HepG2 (cell line): Measurements from ENCODE around the gene BEST2. TPM values are rescaled to one million over a fixed set of nuclear protein-coding genes. Genes with fewer than 3 reads are reported as not detected.

ENCODE experiments used
- ESRRA ChIP-seq: sonication (generic); formaldehyde crosslinking; IDR thresholded peaks from 2 replicates; pipeline ENCODE4 v1.5.1; 2020; ENCODE audit warnings: mild to moderate bottlenecking, low read depth, missing genetic modification reagents
- FOXK1 ChIP-seq: sonication (generic); formaldehyde crosslinking; IDR thresholded peaks from 2 replicates; pipeline ENCODE4 v1.4.0; 2020; ENCODE audit warnings: low read depth, missing genetic modification reagents, borderline replicate concordance
- HDAC1 ChIP-seq: sonication (generic); formaldehyde crosslinking; IDR thresholded peaks from 2 replicates; pipeline ENCODE4 v1.5.1; 2020; ENCODE audit warnings: mild to moderate bottlenecking, missing genetic modification reagents
- KDM6A ChIP-seq: IDR thresholded peaks from 2 replicates; pipeline ENCODE4 v1.6.1; 2016; ENCODE audit warnings: low read depth
- LCORL ChIP-seq, 2 experiments: fragments of 450-650 bp in 1 of 2; sonication (generic) in 1 of 2; formaldehyde crosslinking in 1 of 2; IDR thresholded peaks; 2 replicates each; pipeline versions ENCODE4 v1.5.0 to v1.6.1; 2017 to 2020; ENCODE audit warnings: antibody characterized with exemption in 1 of 2, missing genetic modification reagents in 1 of 2
- MAFF ChIP-seq: IDR thresholded peaks from 2 replicates; pipeline ENCODE4 v1.6.1; 2011; ENCODE audit warnings: low read depth, low read length, improper control_type of control experiment
- MEIS1 ChIP-seq: sonication (generic); formaldehyde crosslinking; IDR thresholded peaks from 2 replicates; pipeline ENCODE4 v1.9.0; 2021; ENCODE audit warnings: mild to moderate bottlenecking, missing genetic modification reagents, moderate library complexity, borderline replicate concordance
- MYC ChIP-seq: sonication (generic); formaldehyde crosslinking; IDR thresholded peaks from 2 replicates; pipeline ENCODE4 v1.9.0; 2021; ENCODE audit warnings: missing genetic modification reagents, borderline replicate concordance
- SMAD1 ChIP-seq: sonication (generic); formaldehyde crosslinking; IDR thresholded peaks from 2 replicates; pipeline ENCODE4 v1.4.0; 2020; ENCODE audit warnings: missing genetic modification reagents, low read depth, mild to moderate bottlenecking, borderline replicate concordance
- SMYD3 ChIP-seq: sonication (generic); formaldehyde crosslinking; IDR thresholded peaks from 2 replicates; pipeline ENCODE4 v1.8.1; 2023; ENCODE audit warnings: mild to moderate bottlenecking, missing genetic modification reagents
- TP53 ChIP-seq: sonication (generic); formaldehyde crosslinking; conservative IDR thresholded peaks from 2 replicates; pipeline ENCODE4 v1.4.0; 2020; ENCODE audit warnings: missing genetic modification reagents
- ZFP36L1 ChIP-seq: sonication (generic); formaldehyde crosslinking; IDR thresholded peaks from 2 replicates; pipeline ENCODE4 v1.8.0; 2022; ENCODE audit warnings: mild to moderate bottlenecking, missing genetic modification reagents, moderate library complexity
- ZNF225 ChIP-seq: sonication (generic); formaldehyde crosslinking; IDR thresholded peaks from 2 replicates; pipeline ENCODE4 v1.4.0; 2020; ENCODE audit warnings: mild to moderate bottlenecking, missing genetic modification reagents
- ZNF547 ChIP-seq: sonication (generic); formaldehyde crosslinking; IDR thresholded peaks from 2 replicates; pipeline ENCODE4 v1.5.1; 2020; ENCODE audit warnings: mild to moderate bottlenecking, missing genetic modification reagents
- ZNF781 ChIP-seq: sonication (generic); formaldehyde crosslinking; IDR thresholded peaks from 2 replicates; pipeline ENCODE4 v1.5.1; 2020; ENCODE audit warnings: borderline replicate concordance, mild to moderate bottlenecking, missing genetic modification reagents; ENCODE audit errors: not compliant biosample characterization
- ZNF879 ChIP-seq: sonication (generic); formaldehyde crosslinking; IDR thresholded peaks from 2 replicates; pipeline ENCODE4 v1.8.1; 2023; ENCODE audit warnings: missing genetic modification reagents
- ZSCAN21 ChIP-seq: sonication (generic); formaldehyde crosslinking; IDR thresholded peaks from 2 replicates; pipeline ENCODE4 v1.8.0; 2022; ENCODE audit warnings: mild to moderate bottlenecking, missing genetic modification reagents, moderate library complexity, borderline replicate concordance
- polyA plus RNA-seq, 8 experiments: library from polyadenylated mRNA; depleted of rRNA in 3 of 8; stranded (reverse) in 7 of 8; unstranded in 1 of 8; fragments of >200 nt; fragmentation: Illumina TruSeq in 4 of 8; extraction: Trizol in 4 of 8; gene quantifications; 2 replicates each; pipeline versions ENCODE4 v1.2.1 to v1.2.3, GENCODE V29; 2011 to 2016; ENCODE audit warnings: low read depth in 4 of 8, missing spikeins in 1 of 8, mixed read lengths in 1 of 8; ENCODE audit not compliant: insufficient read depth in 1 of 8
- total RNA-seq, 5 experiments: library from RNA; depleted of rRNA; stranded (reverse); fragments of >200 nt; fragmentation: Illumina TruSeq; extraction: Trizol; gene quantifications; 2 replicates each; pipeline ENCODE4 v1.2.3, GENCODE V29; 2016; ENCODE audit warnings: low read depth in 1 of 5
- TF ChIP-seq, protein P1 (sequence below): IDR thresholded peaks from 2 replicates; pipeline ENCODE4 v1.6.1; 2016; ENCODE audit warnings: low read depth, control low read depth
- TF ChIP-seq, protein P2 (sequence below): sonication (generic); formaldehyde crosslinking; IDR thresholded peaks from 2 replicates; pipeline ENCODE4 v1.4.0; 2020; ENCODE audit warnings: mild to moderate bottlenecking, missing genetic modification reagents
- TF ChIP-seq, protein P3 (sequence below): sonication (generic); formaldehyde crosslinking; IDR thresholded peaks from 2 replicates; pipeline ENCODE4 v1.4.0; 2020; ENCODE audit warnings: mild to moderate bottlenecking, missing genetic modification reagents, borderline replicate concordance
- TF ChIP-seq, protein P4 (sequence below): IDR thresholded peaks from 2 replicates; pipeline ENCODE4 v1.6.1; 2018; ENCODE audit warnings: missing genetic modification reagents, mild to moderate bottlenecking, missing compliant biosample characterization

Gene BEST2
- total and polyA plus RNA-seq, 2 of the 13 experiments (the other 11 are each of a cell fraction or from before 2014, with no cell fraction given): not detected

DNA sequence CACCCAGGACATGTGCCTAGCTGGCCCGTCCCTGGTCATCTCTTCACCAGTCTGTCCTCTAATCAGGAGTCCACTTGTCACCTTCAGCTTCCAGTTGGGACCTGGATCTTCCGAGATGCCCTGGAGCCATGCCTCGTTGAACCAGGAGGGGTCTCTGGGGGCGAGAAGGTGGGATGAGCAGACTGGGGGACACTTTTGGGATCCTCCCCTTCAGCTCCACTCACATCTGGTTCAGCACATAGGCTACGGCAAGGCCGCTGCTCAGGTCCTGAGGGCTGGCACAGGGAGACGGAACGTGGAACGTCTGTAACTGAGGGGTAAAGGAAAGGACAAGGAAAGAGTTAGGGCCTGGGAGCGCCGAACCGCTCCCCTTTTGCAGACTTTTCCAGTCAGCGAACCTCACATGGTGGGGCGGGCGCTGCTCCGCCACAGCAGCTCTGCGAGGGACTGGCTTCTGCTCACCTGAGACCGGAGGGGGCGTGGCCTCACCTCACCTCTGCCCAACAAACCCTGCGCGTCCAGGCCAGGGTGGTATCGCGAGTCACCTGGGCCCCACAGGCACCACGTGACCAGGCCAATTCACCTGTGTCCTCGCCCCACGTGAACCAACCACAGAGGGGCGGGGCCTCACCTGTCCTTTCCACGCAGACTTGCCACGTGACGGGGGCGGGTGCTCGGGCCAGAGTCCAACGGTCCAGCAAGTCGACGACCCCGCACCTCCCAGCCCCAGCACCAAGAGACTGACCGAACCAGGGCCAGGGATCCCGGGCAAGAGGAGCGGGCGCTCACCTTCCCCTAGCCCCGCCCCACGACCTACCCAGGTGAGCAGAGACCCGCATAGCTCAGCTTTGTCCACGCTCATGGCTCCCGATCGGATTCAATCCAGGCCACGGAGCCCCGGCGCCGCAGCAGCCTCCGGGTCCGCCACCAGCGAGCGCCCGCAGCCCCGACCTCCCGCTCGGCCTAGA, 23.3 kb downstream of the BEST2 start, which contains the start of gene HOOK2 (continued):
- TF ChIP-seq FOXK1 (CRISPR knock-in tag): no peak
- peak; percentile 44; the same call in 1 of the 2 replicates for TF ChIP-seq SMYD3 (CRISPR knock-in tag)
- no peak for TF ChIP-seq MAFF
- TF ChIP-seq, protein P1, sequence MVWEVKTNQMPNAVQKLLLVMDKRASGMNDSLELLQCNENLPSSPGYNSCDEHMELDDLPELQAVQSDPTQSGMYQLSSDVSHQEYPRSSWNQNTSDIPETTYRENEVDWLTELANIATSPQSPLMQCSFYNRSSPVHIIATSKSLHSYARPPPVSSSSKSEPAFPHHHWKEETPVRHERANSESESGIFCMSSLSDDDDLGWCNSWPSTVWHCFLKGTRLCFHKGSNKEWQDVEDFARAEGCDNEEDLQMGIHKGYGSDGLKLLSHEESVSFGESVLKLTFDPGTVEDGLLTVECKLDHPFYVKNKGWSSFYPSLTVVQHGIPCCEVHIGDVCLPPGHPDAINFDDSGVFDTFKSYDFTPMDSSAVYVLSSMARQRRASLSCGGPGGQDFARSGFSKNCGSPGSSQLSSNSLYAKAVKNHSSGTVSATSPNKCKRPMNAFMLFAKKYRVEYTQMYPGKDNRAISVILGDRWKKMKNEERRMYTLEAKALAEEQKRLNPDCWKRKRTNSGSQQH (CRISPR knock-in tag): peak; percentile 77; the same call in 1 of the 2 replicates
- TF ChIP-seq KDM6A (CRISPR knock-in tag): no peak
- peak; percentile 3; the same call in 1 of the 2 replicates for TF ChIP-seq HDAC1 (CRISPR knock-in tag)
- TF ChIP-seq MEIS1: 0 out of 2 replicates have a peak, but pooled peaks have one; percentile 61
- 0 out of 2 replicates have a peak, but pooled peaks have one; percentile 41 for TF ChIP-seq ESRRA (CRISPR knock-in tag)
- peak; percentile 55; the same call in 1 of the 2 replicates for TF ChIP-seq MYC (CRISPR knock-in tag)
- no peak for TF ChIP-seq LCORL (IDR thresholded peaks at IDR 0.05)
- TF ChIP-seq LCORL (CRISPR knock-in tag; IDR thresholded peaks at IDR 0.05): peak; percentile 43; the same call in 1 of the 2 replicates
- TF ChIP-seq ZNF547 (CRISPR knock-in tag): 0 out of 2 replicates have a peak, but pooled peaks have one; percentile 21
- TF ChIP-seq, protein P2, sequence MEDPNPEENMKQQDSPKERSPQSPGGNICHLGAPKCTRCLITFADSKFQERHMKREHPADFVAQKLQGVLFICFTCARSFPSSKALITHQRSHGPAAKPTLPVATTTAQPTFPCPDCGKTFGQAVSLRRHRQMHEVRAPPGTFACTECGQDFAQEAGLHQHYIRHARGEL (CRISPR knock-in tag): 0 out of 2 replicates have a peak, but pooled peaks have one; percentile 56
- peak; percentile 73; the same call in 1 of the 2 replicates for TF ChIP-seq ZFP36L1
- TF ChIP-seq, protein P3, sequence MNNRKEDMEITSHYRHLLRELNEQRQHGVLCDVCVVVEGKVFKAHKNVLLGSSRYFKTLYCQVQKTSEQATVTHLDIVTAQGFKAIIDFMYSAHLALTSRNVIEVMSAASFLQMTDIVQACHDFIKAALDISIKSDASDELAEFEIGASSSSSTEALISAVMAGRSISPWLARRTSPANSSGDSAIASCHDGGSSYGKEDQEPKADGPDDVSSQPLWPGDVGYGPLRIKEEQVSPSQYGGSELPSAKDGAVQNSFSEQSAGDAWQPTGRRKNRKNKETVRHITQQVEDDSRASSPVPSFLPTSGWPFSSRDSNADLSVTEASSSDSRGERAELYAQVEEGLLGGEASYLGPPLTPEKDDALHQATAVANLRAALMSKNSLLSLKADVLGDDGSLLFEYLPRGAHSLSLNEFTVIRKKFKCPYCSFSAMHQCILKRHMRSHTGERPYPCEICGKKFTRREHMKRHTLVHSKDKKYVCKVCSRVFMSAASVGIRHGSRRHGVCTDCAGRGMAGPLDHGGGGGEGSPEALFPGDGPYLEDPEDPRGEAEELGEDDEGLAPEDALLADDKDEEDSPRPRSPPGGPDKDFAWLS (CRISPR knock-in tag): no peak
- TF ChIP-seq ZNF781 (CRISPR knock-in tag): no peak
- TF ChIP-seq, protein P4, sequence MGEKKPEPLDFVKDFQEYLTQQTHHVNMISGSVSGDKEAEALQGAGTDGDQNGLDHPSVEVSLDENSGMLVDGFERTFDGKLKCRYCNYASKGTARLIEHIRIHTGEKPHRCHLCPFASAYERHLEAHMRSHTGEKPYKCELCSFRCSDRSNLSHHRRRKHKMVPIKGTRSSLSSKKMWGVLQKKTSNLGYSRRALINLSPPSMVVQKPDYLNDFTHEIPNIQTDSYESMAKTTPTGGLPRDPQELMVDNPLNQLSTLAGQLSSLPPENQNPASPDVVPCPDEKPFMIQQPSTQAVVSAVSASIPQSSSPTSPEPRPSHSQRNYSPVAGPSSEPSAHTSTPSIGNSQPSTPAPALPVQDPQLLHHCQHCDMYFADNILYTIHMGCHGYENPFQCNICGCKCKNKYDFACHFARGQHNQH (CRISPR knock-in tag): 0 out of 2 replicates have a peak, but pooled peaks have one; percentile 14
- no peak for TF ChIP-seq SMAD1 (CRISPR knock-in tag)
- no peak; the same call in 1 of the 2 replicates for TF ChIP-seq ZNF879
- TF ChIP-seq ZSCAN21 (CRISPR knock-in tag): peak; percentile 54; the same call in 1 of the 2 replicates
- TF ChIP-seq TP53 (CRISPR knock-in tag): no peak
- peak; percentile 72 for TF ChIP-seq ZNF225 (CRISPR knock-in tag)
